Prostate gland (tissue), 2 donors: Measurements from ENCODE around the gene PILRB.

Experiments
- CTCF ChIP-seq, 4 experiments: fragments of 200-600 bp in 2 of 4; fragments of 450-650 bp in 2 of 4; sonication (generic) in 2 of 4; IDR thresholded peaks; 1 replicate in 3 of 4; 2 replicates in 1 of 4; pipeline ENCODE4 v1.5.1; 2016 to 2019; ENCODE audit warnings: antibody characterized with exemption in 4 of 4, mild to moderate bottlenecking in 2 of 4, moderate library complexity in 2 of 4
- POLR2A ChIP-seq: fragments of 450-650 bp; IDR thresholded peaks from one replicate; pipeline ENCODE4 v1.6.1; 2016; ENCODE audit warnings: antibody characterized with exemption, mild to moderate bottlenecking
- POLR2AphosphoS5 ChIP-seq: sonication (generic); formaldehyde crosslinking; IDR thresholded peaks from one replicate; pipeline ENCODE4 v1.6.1; 2017; ENCODE audit warnings: antibody characterized with exemption

- no peak for TF ChIP-seq CTCF (IDR thresholded peaks at IDR 0.05)
- no peak for TF ChIP-seq POLR2A
- TF ChIP-seq POLR2AphosphoS5, result no peak
These were observed 44.3 kb downstream of the PILRB start for GRCh38 chr7:100402241-100402640.
